Ovary (tissue), 3 donors: ENCODE results near the gene EYA2.

ENCODE experiments used
- CTCF ChIP-seq, 3 donors: fragments of 450-650 bp in 2 of 3; fragments of 200-600 bp in 1 of 3; IDR thresholded peaks; one replicate each; pipeline versions ENCODE4 v1.5.1 to v1.8.0; 2016 to 2022; ENCODE audit warnings: antibody characterized with exemption in 3 of 3, mild to moderate bottlenecking in 1 of 3
- POLR2A ChIP-seq: fragments of 450-650 bp; IDR thresholded peaks from one replicate; pipeline ENCODE4 v1.6.1; 2017; ENCODE audit warnings: antibody characterized with exemption, mild to moderate bottlenecking, moderate library complexity
- donor health status: DM: no; HTN: no; CAD: no.

- no peak for TF ChIP-seq CTCF (IDR thresholded peaks at IDR 0.05)
- no peak for TF ChIP-seq POLR2A
These were observed 163.0 kb downstream of the EYA2 start for GRCh38 chr20:47057661-47058060.
